GM18502 (cell line): ENCODE results near the gene TNS1.
"Not testable (repeated sequence)": the region's sequence is repeated elsewhere in the genome, so short reads cannot be mapped to it uniquely, and the experiment has no call there.

Experiments used
- ATAC-seq: cut with Tn5 transposase; IDR thresholded peaks from one replicate; pipeline ENCODE4 v1.9.1; 2021; ENCODE audit warnings: mild to moderate bottlenecking; ENCODE audit not compliant: unreplicated experiment, poor library complexity

TNS1 gene

GRCh38 chr2:218030409-218031195 is 27.8 kb upstream of the TNS1 start:
- ATAC-seq: no peak

- ATAC-seq: no peak
Observed at GRCh38 chr2:218029366-218030360, 26.9 kb upstream of the TNS1 start.

GRCh38 chr2:218028562-218029348 is 26.0 kb upstream of the TNS1 start:
- ATAC-seq: no peak

GRCh38 chr2:218028189-218028495 is 25.3 kb upstream of the TNS1 start:
- ATAC-seq: no peak

GRCh38 chr2:218027426-218028188 is 24.8 kb upstream of the TNS1 start:
- no peak for ATAC-seq

- no peak for ATAC-seq
Observed at GRCh38 chr2:218026676-218027425, 24.1 kb upstream of the TNS1 start.

GRCh38 chr2:218026244-218026643 is 23.4 kb upstream of the TNS1 start:
- ATAC-seq: no peak

- no peak for ATAC-seq
Observed at GRCh38 chr2:218024871-218025270, 22.1 kb upstream of the TNS1 start.

GRCh38 chr2:218024336-218024735 is 21.5 kb upstream of the TNS1 start:
- no peak for ATAC-seq

- no peak for ATAC-seq
Observed at GRCh38 chr2:218023636-218024035, 20.8 kb upstream of the TNS1 start.

- no peak for ATAC-seq
Observed at GRCh38 chr2:218022851-218023530, 20.2 kb upstream of the TNS1 start.

- ATAC-seq: no peak
Observed at GRCh38 chr2:218022131-218022850, 19.5 kb upstream of the TNS1 start.

- ATAC-seq: no peak
Observed at GRCh38 chr2:218021536-218022071, 18.8 kb upstream of the TNS1 start.

GRCh38 chr2:218020966-218021535 is 18.3 kb upstream of the TNS1 start:
- no peak for ATAC-seq

GRCh38 chr2:218020281-218020680 is 17.5 kb upstream of the TNS1 start:
- ATAC-seq: no peak

GRCh38 chr2:218019411-218020060 is 16.7 kb upstream of the TNS1 start:
- ATAC-seq: no peak

- ATAC-seq: not testable (repeated sequence)
Observed at GRCh38 chr2:218018842-218019125, 16.0 kb upstream of the TNS1 start.
